Skeletal muscle tissue (tissue), 4 donors: ENCODE results near the gene VASH1. TPM values are rescaled to one million over a fixed set of nuclear protein-coding genes. Genes with fewer than 3 reads are reported as not detected.
"Not testable (repeated sequence)": the region's sequence is repeated elsewhere in the genome, so short reads cannot be mapped to it uniquely, and the experiment has no call there.

ENCODE experiments used
- H3K27ac ChIP-seq: one replicate; pipeline ENCODE4 v1.7.0; 2013; ENCODE audit warnings: mild to moderate bottlenecking, low read depth, low read length, inconsistent platforms
- H3K27me3 ChIP-seq, 3 donors: one replicate each; pipeline ENCODE4 v1.7.0; 2013; ENCODE audit warnings: low read length in 3 of 3; ENCODE audit not compliant: control insufficient read depth in 3 of 3, insufficient read depth in 3 of 3
- H3K36me3 ChIP-seq, 3 donors: one replicate each; pipeline ENCODE4 v1.7.0; 2013; ENCODE audit warnings: low read length in 3 of 3; ENCODE audit not compliant: control insufficient read depth in 3 of 3, insufficient read depth in 3 of 3
- H3K4me1 ChIP-seq, 3 donors: one replicate each; pipeline ENCODE4 v1.7.0; 2013; ENCODE audit warnings: low read length in 3 of 3, mild to moderate bottlenecking in 3 of 3; ENCODE audit not compliant: control insufficient read depth in 3 of 3, insufficient read depth in 3 of 3
- H3K4me3 ChIP-seq, 3 donors: one replicate each; pipeline ENCODE4 v1.7.0; 2013; ENCODE audit warnings: low read length in 3 of 3
- H3K9ac ChIP-seq, 3 donors: one replicate each; pipeline ENCODE4 v1.7.0; 2013; ENCODE audit warnings: low read length in 3 of 3, mild to moderate bottlenecking in 3 of 3, moderate library complexity in 2 of 3, low read depth in 1 of 3
- H3K9me3 ChIP-seq, 3 donors: one replicate each; pipeline ENCODE4 v1.7.0; 2013; ENCODE audit warnings: low read length in 3 of 3; ENCODE audit not compliant: control insufficient read depth in 3 of 3
- total RNA-seq: library from RNA; depleted of rRNA; stranded (reverse); fragments of >200 nt; gene quantifications from one replicate; pipeline ENCODE4 v1.2.3, GENCODE V29; 2014
- donor health status: Osteomylitis.

VASH1 gene
- total RNA-seq, 1 donor from 2014 or later, result 24.0 TPM

- peak overlapping the region in 1 of 3 donors; percentile 14 for H3K9ac ChIP-seq
- H3K4me3 ChIP-seq, result no peak overlapping the region
- peaks cover 19 to 22% (median 20%) of the 10 kb centered on the region in 3 donors for H3K4me1 ChIP-seq
- H3K27ac ChIP-seq, result peak overlapping the region; percentile 56
- no peaks in the 10 kb centered on the region for H3K36me3 ChIP-seq
- no peaks in the 10 kb centered on the region for H3K27me3 ChIP-seq
- no peaks in the 10 kb centered on the region for H3K9me3 ChIP-seq
These were observed 40.9 kb upstream of the VASH1 start for GRCh38 chr14:76720382-76720813.

GRCh38 chr14:76721506-76721905, 39.8 kb upstream of the VASH1 start:
- H3K4me1 ChIP-seq, result peaks cover 18 to 20% (median 19%) of the 10 kb centered on the region in 3 donors
- not testable (repeated sequence) for H3K27me3 ChIP-seq

GRCh38 chr14:76724651-76725550, 36.4 kb upstream of the VASH1 start:
- Histone ChIP-seq H3K27ac (no peak overlapping the region), H3K4me3 (no peak overlapping the region), H3K9ac (no peak overlapping the region), H3K36me3 (no peaks in the 10 kb centered on the region), H3K4me1 (peaks cover 8 to 16% (median 13%) of the 10 kb centered on the region in 3 donors), H3K27me3 (no peaks in the 10 kb centered on the region), H3K9me3 (no peaks in the 10 kb centered on the region)

More at GRCh38 chr14:76721506-76721905, 39.8 kb upstream of the VASH1 start:
- H3K9me3 ChIP-seq, H3K27ac ChIP-seq, H3K9ac ChIP-seq, H3K4me3 ChIP-seq, H3K36me3 ChIP-seq: not testable (repeated sequence)

- Histone ChIP-seq H3K4me1 (peaks cover 3 to 4% (median 3%) of the 10 kb centered on the region in 3 donors), H3K9ac (no peak overlapping the region), H3K27ac (peak overlapping the region; percentile 32), H3K9me3 (no peaks in the 10 kb centered on the region), H3K27me3 (no peaks in the 10 kb centered on the region), H3K36me3 (no peaks in the 10 kb centered on the region), H3K4me3 (no peak overlapping the region)
These were observed 34.7 kb upstream of the VASH1 start for GRCh38 chr14:76726551-76726970.

- no peaks in the 10 kb centered on the region for H3K27me3 ChIP-seq
- no peaks in the 10 kb centered on the region for H3K9me3 ChIP-seq
- H3K9ac ChIP-seq, result no peak overlapping the region
- no peaks in the 10 kb centered on the region for H3K36me3 ChIP-seq
- peaks cover 3 to 4% (median 3%) of the 10 kb centered on the region in 3 donors for H3K4me1 ChIP-seq
- no peak overlapping the region for H3K4me3 ChIP-seq
- H3K27ac ChIP-seq, result peak overlapping the region; percentile 32
These were observed 33.9 kb upstream of the VASH1 start for GRCh38 chr14:76727384-76727783.

GRCh38 chr14:76727901-76728300, 33.4 kb upstream of the VASH1 start:
- Histone ChIP-seq H3K4me1 (peaks cover 3 to 4% (median 3%) of the 10 kb centered on the region in 3 donors), H3K36me3 (no peaks in the 10 kb centered on the region), H3K4me3 (no peak overlapping the region), H3K27me3 (no peaks in the 10 kb centered on the region), H3K27ac (no peak overlapping the region), H3K9ac (no peak overlapping the region), H3K9me3 (no peaks in the 10 kb centered on the region)

GRCh38 chr14:76729258-76729657, 32.0 kb upstream of the VASH1 start:
- H3K4me1 ChIP-seq, result peaks cover 3 to 4% (median 3%) of the 10 kb centered on the region in 3 donors
- no peak overlapping the region for H3K9ac ChIP-seq
- no peak overlapping the region for H3K27ac ChIP-seq
- H3K36me3 ChIP-seq, result no peaks in the 10 kb centered on the region
- no peak overlapping the region for H3K4me3 ChIP-seq
- no peaks in the 10 kb centered on the region for H3K27me3 ChIP-seq
- no peaks in the 10 kb centered on the region for H3K9me3 ChIP-seq

- Histone ChIP-seq H3K4me1 (peaks cover 3 to 4% (median 3%) of the 10 kb centered on the region in 3 donors), H3K4me3 (no peak overlapping the region), H3K9ac (no peak overlapping the region), H3K9me3 (no peaks in the 10 kb centered on the region), H3K27ac (no peak overlapping the region), H3K27me3 (no peaks in the 10 kb centered on the region), H3K36me3 (no peaks in the 10 kb centered on the region)
These were observed 31.2 kb upstream of the VASH1 start for GRCh38 chr14:76729953-76730505.

- not testable (repeated sequence) for H3K36me3 ChIP-seq, H3K9ac ChIP-seq, H3K4me1 ChIP-seq, H3K27me3 ChIP-seq, H3K4me3 ChIP-seq, H3K9me3 ChIP-seq, H3K27ac ChIP-seq
These were observed 26.8 kb upstream of the VASH1 start for GRCh38 chr14:76734501-76734900.

GRCh38 chr14:76736514-76736913, 24.8 kb upstream of the VASH1 start:
- no peak overlapping the region for H3K27ac ChIP-seq
- no peaks in the 10 kb centered on the region for H3K27me3 ChIP-seq
- H3K9me3 ChIP-seq, result peaks cover 0 to 2% (median 0%) of the 10 kb centered on the region in 3 donors
- H3K4me3 ChIP-seq, result no peak overlapping the region
- no peaks in the 10 kb centered on the region for H3K36me3 ChIP-seq
- no peaks in the 10 kb centered on the region for H3K4me1 ChIP-seq
- H3K9ac ChIP-seq, result no peak overlapping the region
